ENCODE data around the gene CENPO.

GRCh38 chr2:24830786-24831185, 37.6 kb downstream of the CENPO start:
- TF ChIP-seq SUZ12 (IDR thresholded peaks at IDR 0.05; ENCODE audit: extremely low read depth, insufficient read depth, insufficient read length) (no peak), YY1 (IDR thresholded peaks at IDR 0.05; ENCODE audit: insufficient read depth, insufficient read length) (no peak)
